ENCODE measurements around the gene GOLT1A.

GOLT1A gene

DNA sequence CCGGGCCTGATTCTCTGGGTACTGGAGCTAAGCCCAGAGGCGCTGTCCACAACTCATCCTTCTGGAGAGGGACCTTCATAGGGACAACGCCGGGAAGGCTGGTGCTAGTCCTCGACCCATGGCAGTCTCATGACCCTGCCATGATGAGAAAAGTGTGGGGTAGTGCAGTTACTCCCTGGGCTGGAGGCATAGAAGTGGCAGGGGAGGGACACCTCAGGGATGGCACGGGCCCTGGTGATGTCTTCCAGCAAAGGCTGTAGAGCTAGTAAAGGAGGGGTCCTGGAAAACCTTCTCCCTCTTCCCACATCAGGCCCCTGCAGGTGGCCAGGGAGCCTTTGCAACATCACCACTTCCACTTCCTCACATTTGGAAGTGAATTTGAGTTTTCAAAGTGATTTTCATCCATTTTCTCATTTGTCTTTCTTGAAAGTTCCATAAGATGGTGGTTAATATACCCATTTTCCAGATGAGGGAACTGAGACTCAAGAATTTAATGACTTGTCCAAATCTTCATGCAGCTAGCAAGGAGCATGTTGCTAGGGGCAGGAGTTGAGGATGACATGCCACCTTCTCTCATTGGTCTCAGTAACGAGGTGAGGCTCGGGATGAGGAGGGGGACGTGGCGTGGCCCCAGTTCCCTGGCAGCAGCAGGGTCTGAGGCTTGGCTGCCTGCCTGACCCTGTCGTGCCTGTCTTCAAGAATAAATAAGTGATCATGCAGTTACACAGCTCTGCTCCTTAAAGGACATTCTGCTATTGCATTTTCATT, 3.3 kb upstream of the GOLT1A start:
- no peak for DNase-seq

DNA sequence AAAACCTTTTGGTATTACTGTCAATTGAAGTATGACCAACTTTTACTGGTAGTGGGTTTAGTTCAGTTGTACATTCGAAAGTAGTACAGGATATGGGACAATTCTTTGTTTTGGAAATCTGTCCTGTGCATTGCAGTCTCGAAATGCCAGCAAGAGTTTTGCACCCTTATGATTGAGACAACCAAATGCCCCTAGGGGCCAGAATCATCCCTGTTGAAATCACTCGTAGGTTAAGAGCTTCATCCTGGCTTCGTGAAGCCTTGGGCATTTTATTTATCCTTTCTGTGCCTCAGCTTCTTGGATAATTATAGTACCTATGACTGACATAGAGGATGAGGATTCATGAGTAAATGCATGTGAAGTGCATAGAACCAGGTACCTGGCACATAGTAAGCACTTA, 2.4 kb upstream of the GOLT1A start:
- no peak for DNase-seq

DNA sequence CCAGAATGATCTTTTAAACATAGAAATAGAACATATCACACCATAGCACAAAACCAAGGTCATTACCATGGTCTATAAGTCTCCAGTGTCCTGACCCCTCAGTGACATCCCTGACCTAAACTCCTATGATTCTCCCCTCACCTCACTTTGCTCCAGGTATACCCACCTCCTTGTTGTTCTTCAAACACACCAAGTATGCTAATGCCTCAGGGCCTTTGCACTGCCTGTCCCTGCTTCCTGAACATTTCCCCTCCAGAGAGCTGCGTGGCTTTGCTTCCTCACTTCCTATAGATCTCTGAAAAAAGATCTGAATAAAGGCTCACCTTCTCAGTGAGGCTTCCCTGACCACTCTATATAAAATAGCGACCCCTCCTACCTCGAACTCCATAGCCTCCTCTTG, 1.1 kb downstream of the GOLT1A start:
- no peak for DNase-seq

DNA sequence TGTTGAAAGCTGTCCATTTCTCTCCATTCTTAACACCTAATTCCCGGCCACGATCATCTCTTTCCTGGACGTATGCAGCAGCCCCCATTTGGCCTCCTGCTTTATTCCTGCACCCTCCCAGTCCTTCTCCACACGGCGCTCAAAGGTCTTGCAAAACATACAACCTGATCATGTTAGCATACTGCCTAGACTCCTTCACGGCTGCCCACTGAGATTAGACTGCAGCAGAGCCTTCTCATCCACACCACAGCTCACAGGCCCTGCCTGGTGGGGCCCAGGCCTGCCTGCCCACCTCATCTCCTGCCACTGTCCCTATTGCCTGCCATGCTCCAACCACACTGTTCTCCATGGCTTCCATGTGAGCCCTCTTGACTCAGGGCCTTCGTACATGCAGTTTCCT, 2.7 kb downstream of the GOLT1A start:
- DNase-seq = no peak

DNA sequence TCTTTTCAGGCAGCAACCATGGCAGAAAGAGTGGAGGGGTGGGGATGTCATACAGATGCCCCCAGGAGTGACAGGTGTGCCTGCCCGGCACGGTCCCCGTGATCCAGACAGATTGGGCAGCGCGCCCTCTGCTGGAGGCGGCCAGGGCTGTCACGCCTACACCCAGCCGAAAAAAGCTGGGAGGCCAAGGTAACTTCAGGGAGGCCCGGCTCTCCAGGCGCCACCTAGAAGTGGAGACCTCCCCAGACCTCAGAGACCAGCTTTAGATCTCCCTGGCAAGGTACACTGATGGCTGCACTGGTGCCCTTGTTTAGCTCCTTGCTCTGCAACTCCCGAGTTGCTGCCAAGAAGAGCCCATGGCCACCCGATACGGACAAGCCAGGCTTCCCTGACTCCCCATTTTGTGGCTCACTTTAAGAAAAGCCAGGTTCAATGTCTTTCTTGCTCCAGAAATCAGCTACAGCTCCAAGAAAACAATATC, 6.6 kb downstream of the GOLT1A start:
- peak; percentile 87 to 88 for DNase-seq

DNA sequence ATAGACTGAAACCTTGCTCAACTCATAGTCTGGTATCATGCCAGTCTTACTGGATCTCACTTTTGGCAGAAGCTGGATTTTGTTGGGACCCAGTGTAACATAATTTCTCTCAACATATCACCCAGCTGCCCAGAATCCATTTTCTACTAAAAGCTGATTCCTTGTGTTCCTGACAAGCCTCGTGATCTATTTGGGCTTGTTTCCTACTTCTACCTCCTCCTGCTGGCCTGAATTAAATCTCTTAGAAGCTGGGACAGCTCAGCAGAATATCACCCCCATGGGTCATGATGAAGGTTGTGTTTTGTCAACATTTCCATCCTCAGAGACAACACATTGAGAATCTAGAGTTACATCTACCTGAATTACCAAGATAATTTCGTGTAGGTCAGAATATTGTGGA, 7.7 kb downstream of the GOLT1A start:
- DNase-seq = no peak

DNA sequence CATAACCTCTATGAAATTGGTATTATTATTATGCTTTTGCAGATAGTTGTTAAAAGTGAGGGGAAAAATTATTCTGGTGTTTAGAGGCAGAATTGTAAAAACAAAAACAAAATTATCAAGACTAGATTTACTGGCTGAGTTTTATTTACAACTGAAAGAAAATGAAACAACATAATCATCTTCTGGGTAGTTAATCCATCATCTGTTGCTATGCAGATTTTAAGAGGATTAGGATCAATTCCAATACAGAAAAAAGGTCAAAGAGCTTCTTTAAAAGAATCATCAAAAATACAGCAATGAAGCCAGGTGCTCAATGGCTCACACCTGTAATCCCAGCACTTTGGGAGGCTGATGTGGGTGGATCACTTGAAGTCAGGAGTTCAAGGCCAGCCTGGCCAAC, 8.3 kb downstream of the GOLT1A start:
- DNase-seq = no peak

DNA sequence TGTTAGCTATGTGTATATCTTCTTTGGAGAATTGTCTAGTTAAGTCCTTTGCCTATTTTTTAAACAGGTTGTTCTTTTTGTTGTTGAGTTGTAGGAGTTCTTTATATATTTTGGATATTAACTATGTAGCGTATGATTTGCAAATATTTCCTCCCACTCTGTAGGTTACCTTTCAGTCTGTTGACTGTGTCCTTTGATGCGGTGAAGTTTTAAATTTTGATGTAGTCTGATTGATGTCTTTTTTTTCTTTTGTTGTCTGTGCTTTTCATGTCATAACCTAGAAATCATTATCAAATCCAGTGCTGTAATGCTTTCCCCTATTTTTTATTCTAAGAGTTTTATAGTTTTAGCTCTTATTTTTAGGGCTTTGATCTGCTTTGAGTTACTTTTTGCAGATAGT, 8.8 kb downstream of the GOLT1A start:
- DNase-seq = no peak

DNA sequence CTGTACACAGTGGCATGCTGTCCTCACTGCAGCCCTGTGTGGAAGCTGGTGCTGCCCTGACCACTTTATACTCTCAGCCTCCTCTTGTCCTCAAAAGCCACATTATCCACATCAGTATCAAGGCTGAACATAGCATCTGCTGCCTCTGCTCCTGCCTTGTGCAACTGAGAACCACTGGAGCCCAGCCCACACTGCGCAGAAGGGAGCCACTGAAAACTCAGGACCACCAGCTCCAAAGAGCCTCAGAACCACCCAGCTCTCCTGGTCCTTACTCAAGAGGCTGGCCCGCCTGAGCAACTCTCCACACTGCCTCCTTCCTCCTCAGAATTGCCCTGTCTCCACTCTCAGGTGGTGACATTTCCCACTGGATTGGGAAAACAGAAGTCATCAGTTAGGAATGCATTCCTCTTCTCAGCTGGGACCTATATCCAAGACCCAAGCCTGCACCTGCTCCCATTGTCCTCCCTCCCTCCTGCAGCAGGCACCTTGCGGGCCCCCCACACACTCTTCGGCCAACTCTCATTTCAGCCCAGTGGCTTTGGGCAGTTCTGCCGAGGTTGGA, 10.5 kb downstream of the GOLT1A start:
- no peak for DNase-seq

DNA sequence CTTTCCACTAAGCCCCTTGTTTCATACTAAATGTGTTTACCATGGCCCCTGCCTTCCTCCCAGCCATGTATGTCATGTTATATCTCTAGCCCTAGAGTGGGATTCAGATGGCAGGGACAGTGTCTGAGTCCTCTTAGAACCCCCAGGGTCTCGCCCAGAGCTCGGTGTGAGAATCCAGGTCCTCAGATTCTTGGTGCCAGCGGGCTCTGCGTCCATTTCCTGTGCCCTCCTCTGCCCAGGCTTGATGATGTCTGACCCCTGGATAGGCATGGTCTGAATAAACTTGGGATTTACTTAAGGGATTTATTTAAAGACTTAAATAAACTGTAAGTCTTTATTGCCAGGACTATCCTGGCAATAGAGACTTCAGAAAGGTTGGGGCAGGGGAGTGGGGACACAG, 11.3 kb downstream of the GOLT1A start:
- DNase-seq = no peak

DNA sequence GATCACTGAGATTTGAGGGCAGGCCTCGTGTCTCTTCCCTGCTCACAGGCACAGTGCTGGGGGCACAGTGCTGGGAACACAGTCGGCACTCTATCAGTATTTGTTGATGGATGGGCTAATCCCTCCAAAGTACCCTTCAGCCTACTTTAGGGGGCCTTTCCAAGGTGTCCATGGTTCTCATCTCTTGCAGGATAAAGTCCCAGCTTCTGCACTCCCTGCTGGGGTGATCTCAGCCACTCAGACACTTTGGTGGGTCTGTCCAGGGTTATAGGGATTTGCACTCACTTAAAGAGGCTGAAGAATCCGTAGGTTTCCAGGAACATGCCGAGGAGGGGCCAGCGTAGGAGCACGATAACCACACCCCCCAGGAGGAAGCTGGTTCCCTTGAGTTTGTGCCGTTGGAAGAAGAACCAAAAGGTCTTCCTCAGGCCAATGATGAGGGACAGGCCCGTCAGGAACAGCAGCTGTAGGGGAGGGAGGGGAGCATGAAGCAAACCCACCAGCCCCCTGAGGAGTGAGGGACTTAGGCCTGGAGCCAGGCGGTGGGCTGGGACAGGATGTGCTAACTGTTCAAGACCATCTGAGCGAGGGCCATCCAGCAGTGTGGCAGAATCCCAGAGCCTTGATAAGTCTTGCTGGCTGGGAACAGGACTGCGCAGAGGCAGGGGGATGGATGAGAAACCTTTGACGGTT, 12.3 kb downstream of the GOLT1A start:
- DNase-seq = no peak

DNA sequence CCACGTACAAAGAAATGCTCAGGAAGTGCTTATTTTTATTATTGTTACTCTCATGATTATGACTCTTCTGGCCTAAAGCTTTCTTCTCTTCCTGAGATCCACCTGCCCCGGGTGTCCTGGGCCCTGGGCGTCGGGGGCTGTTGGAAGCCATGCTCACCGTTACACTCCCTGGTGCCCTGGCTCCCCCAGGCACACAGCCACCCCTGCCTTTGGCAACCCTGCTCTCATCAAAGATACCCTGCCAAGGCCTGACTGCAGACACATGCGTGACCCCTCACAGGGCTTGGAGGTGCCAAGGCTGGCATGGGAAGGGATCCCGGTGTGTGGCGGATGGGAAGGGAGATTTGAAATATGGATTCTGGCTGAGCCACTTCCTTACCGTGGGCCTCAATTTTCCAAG, 14.2 kb downstream of the GOLT1A start:
- no peak for DNase-seq

DNA sequence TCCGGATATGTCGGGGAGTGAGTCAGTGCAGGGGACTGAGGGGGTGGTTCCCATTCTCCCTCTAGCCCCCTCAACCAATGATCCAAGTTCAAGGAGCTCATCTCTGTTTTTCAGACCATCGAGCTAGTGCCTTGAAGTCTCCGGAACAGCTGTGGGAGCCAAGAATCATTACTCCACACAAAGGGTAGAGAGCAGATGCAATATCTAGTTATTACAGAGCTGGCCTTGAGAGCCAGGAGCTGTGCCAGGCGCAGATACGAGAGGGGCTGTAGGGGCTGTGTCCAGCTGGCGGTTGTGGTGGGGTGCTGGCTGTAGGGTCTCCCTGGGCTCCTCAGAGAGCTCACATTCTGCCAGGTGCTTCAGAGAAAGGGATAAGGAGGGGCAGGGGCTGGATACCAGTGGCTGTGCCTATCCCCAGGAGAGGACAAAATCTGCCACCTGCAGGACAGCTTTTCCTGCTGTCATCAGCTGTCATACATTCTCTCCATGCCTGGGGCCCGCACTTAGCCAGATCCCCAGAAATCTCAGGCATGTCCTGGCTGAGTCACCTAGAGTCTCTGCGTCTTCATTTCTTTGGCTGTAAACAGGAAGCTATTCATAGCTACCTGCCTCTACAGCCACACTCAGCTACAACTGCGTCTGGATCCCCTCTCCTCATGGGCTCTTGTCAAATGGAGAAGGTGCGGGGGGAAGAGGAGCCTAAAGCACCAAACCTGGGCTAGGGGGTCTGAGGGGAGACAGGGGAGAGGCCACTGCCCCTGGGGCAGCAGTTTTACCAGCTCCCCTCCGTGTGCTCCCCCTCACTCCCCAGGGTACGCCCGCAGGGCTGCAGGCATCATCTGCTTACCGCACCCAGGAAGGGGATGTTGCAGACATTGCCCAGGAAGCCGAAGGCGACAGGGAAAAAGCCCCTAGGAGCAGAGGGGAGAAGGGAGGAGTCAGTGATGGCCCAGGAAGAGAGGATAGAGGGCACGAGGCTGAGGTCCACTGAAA, 15.1 kb downstream of the GOLT1A start:
- no peak for DNase-seq

DNA sequence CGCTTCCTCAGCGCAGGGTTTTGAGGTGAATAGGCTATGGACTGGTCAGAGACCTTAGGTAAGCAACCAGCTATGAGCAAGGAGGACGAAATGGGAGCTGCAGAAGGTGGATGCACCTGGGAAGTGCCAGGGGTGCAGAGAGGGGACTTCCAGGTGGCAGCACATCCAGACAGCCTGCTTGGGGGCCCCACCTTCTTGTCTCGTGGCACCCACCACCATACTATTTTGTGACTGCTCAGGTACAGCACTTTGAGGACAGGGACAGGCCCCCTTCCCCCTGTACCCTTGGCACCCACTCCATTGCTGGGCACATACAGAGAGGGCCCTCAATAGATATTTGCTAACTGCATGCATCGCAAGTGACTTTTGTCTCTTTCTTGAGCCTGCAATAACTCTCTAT, 16.7 kb downstream of the GOLT1A start:
- DNase-seq = no peak

DNA sequence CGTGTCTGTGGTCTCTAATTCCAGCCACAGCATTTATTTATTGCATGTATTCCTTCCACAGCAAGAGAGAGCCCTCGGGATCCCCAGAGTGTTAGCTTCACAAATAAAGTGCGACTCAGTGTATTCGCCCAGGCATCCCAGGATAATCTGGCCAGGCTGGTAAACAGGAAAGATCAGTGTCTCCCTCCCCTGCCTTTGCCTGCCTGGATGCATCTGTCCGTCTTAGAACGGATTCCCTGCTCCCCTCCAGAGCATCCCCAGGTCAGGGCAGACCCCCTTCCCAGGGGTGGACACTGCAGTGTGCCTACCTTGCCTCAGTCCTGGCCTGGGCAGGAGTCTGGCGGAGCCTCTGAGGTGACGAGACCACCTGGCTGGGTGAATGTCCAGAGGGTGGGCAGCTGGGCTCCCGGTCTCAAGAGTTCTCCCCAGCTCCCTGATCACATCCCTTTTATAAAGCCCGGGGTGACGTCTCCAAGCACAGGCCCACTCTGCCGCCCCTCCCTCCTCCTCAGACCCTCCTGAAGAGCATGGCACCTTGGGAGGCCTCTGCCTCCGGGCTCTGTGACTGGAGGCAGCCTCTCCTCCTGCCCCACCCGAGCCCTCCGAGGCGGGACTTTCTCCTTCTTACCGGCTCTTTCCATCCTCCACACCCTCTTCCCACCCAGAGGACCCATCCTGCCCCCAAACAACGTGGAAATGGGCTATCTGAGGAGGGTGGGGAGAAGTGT, 17.6 kb downstream of the GOLT1A start, which contains the start of gene KISS1:
KISS1 (minus strand) TSS at position 424 of the 728 bp plus-strand sequence. CDS start 3,615 bp downstream, outside the sequence.
- DNase-seq = no peak

DNA sequence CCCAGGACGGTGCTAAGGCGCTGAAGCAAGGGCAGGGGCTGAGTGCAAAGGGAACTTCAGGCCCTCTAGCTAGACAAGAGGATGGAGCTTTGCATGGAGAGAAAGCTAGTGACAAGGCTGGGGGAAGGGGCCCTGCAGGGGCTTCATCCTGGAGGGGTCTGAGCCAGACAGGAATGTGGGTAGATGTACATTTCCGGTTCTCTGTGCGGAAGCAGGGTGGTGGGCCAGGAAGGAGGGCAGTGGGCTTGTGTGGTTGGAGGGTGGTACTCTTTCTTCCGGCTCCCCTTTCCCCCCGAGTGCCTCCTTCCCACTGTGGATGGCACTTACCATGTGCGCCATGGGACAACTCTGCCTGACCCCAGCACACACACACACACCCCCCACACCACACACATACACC, 19.0 kb downstream of the GOLT1A start:
- DNase-seq = no peak

DNA sequence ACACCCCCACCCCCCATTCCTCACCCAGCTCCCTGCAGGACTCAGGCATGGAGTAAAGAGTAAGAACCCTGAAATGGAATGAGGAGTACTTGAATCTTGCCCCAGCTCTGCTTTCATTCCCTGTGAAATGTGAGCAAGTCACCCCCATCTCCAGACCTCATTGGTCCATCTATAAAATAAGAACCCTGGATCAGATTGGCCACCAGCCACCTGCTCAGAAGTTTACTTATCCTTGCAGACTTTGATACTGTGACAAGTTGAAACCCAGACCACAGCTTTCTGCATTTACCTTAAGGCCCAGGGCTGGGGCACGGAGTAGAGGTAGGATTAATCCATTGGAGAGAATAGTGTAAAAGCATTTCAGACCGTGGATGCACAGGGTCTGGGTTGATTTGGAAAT, 19.7 kb downstream of the GOLT1A start:
- no peak for DNase-seq

DNA sequence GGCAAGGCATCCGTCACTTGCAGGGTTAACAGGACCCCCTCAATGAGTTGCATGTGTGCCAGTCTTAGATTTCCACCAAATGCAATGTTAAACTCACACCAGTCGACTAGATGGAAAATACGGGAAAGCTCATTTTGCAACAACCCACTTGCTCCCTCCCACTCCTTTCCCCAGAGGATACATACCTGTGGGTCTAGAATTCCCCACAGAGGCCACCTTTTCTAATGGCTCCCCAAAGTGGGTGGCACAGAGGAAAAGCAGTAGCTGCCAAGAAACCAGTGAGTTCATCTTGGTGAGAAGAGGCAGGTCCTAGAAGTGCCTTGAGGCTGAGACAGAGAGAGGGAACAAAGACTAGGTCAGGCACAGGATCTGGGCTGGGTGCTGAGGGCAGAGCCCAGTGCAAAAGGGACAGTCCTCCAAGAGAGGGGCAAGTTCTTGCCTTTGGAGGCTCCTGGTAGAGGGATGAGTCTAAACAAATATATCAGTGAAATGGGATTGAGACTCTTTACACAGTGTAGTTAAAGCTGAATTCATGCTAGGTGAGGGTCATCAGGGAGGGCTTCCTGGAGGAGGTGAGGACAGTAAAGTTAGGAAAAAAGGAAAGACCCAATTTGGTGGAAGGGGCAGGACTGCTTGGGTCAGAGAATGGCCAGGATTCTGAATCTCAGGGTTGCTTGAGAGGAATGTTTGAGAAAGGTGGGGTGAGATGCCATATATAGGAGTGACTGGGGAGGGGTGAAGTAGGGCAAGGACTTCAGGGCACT, 21.0 kb downstream of the GOLT1A start:
- no peak for DNase-seq

DNA sequence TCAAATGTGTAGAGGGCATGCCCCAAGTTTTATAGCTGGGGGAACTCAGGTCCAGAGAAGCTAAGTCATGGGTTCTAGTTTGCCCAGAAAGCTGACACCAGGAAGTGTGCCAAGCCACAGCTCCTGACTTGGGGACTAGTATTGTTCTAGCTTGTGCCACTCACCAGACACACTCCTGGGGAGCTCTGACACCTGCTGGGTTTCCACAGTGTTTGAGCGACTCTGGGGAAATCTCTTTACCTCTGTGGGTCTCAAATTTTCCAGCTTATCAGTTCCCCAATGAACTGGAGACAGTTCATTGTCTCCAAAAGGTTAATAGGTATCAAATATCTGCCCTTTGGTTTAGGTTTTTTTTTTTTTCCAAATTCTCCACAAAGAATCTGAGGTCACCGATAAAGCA, 21.7 kb downstream of the GOLT1A start:
- DNase-seq = no peak

DNA sequence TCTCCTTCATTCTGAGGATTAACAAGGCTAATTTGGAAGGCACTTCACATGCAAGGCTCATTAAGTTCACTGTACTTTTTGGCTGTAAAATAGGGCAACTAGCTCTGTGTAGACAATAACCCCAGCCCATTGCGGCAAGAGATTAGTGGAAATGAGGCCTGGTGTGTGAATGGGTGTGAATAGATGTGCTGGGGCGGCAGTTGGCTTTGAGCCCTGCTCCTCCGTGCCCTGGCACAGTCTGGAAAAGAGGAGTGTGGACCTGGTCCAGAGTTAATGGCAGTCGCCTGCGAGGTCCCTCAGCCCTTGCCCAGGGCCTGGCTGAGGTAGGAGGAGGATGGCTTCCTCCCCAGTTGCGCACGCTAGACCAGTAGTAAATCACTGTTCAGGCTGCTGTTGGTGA, 22.3 kb downstream of the GOLT1A start:
- DNase-seq = no peak
